HG03460 (cell line): ENCODE results near the gene NFATC3.

Experiments used
- ATAC-seq: cut with Tn5 transposase; IDR thresholded peaks from one replicate; pipeline ENCODE4 v1.9.1; 2021; ENCODE audit not compliant: unreplicated experiment

NFATC3 gene

GRCh38 chr16:68228652-68229051 lies 143.5 kb downstream of the NFATC3 start:
- ATAC-seq: no peak

GRCh38 chr16:68229431-68230175 lies 144.4 kb downstream of the NFATC3 start:
- no peak for ATAC-seq

DNA sequence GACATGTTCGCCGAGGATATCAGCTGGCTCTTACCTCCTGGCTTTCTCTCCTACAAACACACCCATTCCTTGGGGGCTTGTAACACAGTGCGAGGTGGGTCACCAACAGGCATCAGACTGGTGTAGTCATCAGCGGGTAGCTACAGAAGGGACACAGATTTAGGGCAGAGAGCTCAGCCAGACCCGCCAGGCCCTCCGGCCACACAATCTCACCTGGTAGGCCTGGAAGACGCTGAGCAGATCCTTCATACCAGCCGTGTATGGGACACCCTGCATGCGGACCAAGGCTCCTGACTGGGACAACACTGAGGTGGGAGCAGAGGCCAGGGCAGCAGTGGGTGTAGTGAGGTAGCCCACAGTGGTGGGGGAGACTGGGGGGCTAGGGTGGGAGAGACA lies 145.0 kb downstream of the NFATC3 start:
- ATAC-seq: no peak

- no peak for ATAC-seq
Measured at GRCh38 chr16:68230956-68231355, 145.8 kb downstream of the NFATC3 start.

GRCh38 chr16:68231384-68232136 lies 146.4 kb downstream of the NFATC3 start:
- no peak for ATAC-seq

- ATAC-seq: no peak
Measured at GRCh38 chr16:68232335-68232734, 147.2 kb downstream of the NFATC3 start.

DNA sequence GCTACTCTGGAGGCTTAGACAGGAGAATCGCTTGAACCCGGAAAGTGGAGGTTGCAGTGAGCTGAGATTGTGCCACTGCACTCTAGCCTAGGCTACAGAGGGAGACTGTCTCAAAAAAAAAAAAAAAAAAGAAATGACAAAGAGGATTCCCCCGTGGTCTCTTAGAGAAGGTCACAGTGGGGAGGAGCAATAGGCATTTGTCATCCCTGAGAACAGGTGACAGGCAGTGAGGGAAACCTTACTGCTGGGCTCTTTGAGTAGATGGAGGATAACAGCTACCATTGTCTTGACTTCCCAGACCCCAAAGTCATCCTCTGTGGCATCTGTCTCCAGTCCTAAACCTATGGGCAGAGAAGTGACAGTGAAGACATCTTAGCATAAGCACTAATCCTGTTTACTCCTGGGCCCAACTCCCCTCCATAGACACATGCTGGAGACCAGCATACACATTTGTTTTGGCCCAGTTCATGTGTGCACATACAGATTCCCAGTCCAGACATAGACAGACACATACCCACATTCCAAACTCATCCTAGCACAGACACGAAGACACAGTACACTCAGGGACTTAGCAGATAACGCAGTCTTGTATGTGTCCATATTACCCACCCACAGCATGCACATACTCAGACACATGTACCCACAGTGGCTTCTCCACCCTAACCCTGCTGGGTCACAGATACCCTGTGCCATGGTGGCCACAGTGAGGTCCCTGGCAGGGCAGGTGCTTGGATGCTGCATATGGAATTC lies 148.1 kb downstream of the NFATC3 start:
- ATAC-seq: no peak

- ATAC-seq: no peak
Measured at GRCh38 chr16:68233835-68234187, 148.6 kb downstream of the NFATC3 start.

DNA sequence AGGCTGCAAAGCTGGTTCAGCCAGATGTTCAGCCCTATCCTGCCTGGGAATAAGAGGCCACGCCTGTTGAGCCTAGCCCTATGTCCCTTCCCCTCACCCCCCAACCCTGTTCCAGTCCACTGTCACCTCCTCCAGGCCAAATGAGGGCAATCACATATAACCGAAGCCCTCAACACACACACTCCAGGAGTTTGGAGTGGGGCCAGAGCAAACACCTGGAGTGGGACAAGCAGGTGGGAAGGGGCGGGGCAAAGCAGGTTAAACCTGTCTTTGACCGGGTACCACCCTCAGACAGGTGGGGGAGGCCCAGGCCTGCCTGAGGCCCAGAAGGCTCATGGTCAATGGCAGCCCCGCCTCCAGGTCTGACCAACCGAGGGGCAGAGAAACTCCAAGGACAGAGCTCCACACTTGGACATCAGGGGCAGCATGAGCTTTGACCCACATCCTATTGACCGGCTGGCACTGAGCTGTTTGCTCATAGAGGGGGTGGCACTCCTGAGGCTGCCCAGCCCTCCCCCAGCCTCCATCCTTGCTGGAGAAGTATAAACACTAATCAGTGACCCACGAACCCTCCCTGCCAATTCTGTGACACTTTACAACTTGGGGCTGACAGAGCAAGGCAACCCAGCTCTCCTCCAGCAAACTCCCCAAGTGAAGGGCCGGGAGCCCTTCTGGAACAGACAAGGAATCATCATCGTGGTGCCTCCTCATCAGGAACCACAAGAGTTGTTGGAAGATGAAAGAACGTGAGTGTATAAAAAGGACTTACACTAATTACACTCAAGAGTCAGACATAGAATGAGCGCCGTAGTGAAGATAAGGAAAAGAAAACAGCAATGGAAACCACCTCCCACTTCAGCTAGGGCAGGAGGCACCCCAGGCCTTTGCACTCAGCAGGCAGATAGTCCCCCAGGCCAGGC lies 149.3 kb downstream of the NFATC3 start:
- no peak for ATAC-seq

- ATAC-seq: no peak
Measured at GRCh38 chr16:68235108-68235886, 150.1 kb downstream of the NFATC3 start.

DNA sequence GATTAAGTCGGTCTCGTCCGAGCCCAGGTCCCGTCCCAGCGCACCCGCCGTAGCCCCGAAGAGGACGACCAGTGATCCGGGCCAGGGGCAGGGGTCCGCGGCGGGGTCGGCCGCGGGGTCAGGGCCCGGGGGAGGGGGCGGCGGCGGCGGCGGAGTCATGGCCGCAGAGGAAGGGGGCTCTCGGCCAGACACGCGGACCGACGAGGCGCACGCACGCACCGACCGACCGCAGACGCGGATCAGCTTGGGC lies 150.6 kb downstream of the NFATC3 start, which contains the start of gene ESRP2:
TSS of gene ESRP2 (minus strand) at position 241 of the 250 bp plus-strand sequence. CDS start at position 159, 82 bp downstream.
- no peak for ATAC-seq

- no peak for ATAC-seq
Measured at GRCh38 chr16:68236137-68236825, 151.1 kb downstream of the NFATC3 start.

DNA sequence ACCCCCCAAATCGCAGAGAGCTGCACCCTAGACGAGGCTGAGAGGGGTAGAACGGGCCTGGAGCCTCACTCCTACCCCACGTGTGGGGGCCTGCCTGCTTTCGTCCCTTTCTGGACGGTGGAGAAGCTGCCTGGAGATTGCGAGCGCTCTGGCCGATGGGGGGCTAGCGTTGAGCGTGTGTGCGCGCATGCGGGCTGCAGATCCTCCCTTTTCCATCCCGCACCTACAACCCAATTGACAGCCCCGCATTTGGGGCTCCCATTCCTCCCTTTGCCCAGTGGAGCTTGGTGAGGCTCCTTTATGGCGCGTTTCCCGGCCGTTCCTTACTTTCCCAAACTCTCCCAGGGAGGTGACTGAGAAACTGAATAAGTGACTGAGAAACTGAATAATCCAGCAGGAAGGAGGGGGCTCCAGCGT lies 151.7 kb downstream of the NFATC3 start:
- no peak for ATAC-seq

GRCh38 chr16:68237243-68238028 lies 152.3 kb downstream of the NFATC3 start:
- ATAC-seq: peak; percentile 75

- peak; percentile 12 for ATAC-seq
Measured at GRCh38 chr16:68238029-68238345, 152.8 kb downstream of the NFATC3 start.

DNA sequence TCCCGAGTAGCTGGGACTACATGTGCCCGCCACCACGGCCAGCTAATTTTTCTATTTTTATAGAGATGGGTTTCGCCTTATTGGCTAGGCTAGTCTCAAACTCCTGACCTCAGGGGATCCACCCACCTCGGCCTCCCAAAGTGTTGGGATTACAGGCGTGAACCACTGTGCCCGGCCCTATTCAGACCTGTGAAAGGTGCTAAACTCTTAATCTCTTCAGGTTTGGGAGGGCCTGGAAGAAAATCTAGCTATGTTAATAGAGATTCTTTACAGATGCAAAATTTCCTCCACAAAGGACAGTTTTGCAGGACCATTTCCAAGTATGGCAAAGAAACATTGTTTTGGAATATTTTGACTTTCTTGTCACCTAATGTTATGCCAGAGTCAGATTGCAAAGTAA lies 156.9 kb downstream of the NFATC3 start:
- ATAC-seq: no peak

- no peak for ATAC-seq
Measured at GRCh38 chr16:68242926-68243858, 158.0 kb downstream of the NFATC3 start.

GRCh38 chr16:68244481-68244902 lies 159.3 kb downstream of the NFATC3 start:
- no peak for ATAC-seq
